ENCODE measurements around the gene TRPM5.
A peak's percentile ranks its signal among the peaks of the same experiment; 100 is the strongest.

The TRPM5 gene

DNA sequence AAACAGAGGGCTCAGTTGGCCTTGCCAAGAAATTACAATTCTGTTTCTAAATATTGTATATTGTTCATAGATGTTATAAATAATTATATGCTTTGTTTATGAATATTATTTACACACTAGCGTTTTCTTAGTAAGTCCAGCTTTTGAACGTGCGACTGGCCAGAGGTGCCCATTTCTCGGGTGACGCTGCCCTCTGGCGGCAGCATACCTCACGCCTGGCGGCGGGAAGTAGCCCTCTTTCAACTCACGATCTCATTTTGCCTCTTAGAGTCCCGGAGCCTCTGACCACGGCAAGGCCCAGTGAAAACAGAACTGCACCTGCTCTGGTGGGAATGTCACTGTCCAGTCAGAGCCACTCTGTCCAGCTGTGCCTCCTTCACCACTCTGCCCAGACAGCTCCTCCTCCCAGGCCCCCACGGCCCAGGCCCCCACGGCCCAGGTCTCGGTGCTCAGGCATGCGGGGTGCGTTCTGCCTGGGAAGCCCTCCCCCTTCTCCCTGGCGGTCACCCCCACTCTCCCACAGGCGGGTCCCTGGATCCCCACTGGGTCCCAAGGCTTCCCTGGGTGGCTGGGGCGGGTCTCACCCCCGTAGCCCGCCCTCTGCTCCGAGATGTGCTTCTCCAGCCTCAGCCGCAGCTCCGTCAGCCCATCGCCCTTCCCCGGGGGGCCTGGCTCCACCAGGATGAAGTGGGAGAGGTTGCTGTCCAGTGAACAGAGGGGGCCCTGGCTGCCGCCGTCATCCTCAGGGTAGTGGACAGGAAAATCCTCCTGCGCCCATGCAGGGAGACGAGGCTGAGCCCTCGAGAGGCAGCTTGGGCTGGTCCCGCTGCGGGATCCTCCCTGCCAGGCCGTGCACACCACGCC lies 24.4 kb downstream of the TRPM5 start:
- DNase-seq: peak; percentile 22

DNA sequence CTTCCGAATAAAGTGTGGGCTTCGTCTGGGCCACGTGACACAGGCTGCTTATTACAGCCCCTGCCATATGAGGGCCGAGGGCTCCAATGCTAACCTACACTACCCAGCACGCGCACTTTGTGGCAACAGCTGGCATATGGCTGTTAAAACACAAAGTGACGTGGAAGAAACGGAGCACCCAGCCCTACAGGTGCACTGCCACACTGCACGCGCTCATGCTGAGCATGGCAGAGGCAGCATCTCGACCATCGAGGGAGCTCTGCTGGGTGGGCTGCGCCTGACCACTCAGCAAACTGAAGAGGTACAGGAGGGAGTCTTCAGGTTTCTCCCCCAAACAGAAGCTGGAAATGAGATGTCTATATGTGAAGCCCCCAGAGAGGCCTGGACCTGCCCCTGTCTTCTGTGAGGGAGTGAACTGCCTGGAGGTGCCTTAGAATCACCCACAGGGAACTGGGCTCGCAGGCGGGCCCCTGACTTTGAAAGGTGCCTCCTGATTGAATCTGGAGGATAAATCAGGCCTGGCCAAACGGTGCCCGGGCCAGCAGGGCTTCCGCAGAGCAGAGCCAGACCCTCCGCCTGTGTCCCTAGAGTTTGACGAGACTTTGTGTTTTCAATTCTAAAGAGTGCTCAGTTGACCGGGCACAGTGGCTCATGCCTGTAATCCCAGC lies 25.5 kb downstream of the TRPM5 start:
- DNase-seq: no peak

DNA sequence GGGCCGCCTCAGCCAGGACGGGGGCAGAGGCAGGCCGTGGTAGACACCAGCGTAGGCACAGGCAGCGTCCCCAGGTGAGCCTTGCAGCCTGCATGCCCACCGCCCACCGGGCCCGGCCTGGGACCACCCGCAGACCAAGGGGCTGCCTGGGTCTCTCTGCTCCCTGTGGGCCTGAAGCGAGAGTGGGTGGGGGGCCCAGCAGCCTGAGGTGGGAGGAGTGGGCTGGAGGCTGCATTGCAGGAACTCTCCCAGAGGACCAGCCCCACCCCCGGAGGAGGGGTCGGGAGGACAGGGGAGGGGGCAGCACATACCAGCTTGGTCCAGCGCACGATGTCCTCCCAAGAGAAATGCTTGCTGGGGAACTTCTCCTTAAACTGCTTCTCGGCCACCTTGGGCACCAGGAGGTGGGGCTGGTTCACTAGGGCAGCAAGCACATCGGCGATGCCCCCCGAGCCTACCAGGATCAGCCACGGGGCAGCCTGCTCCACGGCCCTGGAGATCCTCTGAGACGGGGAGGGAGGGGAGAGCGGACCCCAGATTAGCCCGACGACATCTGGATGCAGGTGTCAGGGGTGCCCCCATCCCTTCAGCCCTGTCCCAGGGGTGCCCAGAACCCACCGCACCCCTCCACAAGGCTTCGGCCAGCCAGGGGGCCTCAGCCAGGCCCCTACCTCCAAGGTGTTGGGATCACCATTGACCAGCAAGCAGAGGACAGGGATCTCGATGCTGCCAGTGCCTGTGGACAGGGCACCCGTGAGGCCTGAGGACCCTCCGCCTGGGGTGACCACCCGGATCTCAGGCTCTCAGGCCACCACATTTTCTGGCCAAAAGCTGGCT lies 26.2 kb downstream of the TRPM5 start:
- DNase-seq: no peak

DNA sequence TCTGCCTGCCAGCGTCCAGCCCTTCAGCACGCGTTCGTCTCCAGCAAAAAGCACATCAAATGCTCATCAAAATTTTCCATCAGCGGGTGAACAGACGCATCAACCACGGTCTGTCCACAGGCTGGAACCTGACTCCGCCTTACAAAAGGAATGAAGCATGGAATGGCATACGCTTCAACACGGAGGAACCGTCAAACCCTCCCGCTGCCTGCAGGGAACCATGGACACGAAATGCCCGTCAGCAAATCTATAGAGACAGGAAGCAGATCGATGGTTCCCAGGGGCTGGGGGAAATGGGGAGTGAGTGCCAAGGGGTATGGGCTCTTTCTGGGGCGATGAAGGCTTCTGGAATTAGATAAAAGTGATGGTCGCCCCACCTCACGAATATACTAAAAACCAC lies 27.5 kb downstream of the TRPM5 start:
- DNase-seq: no peak

DNA sequence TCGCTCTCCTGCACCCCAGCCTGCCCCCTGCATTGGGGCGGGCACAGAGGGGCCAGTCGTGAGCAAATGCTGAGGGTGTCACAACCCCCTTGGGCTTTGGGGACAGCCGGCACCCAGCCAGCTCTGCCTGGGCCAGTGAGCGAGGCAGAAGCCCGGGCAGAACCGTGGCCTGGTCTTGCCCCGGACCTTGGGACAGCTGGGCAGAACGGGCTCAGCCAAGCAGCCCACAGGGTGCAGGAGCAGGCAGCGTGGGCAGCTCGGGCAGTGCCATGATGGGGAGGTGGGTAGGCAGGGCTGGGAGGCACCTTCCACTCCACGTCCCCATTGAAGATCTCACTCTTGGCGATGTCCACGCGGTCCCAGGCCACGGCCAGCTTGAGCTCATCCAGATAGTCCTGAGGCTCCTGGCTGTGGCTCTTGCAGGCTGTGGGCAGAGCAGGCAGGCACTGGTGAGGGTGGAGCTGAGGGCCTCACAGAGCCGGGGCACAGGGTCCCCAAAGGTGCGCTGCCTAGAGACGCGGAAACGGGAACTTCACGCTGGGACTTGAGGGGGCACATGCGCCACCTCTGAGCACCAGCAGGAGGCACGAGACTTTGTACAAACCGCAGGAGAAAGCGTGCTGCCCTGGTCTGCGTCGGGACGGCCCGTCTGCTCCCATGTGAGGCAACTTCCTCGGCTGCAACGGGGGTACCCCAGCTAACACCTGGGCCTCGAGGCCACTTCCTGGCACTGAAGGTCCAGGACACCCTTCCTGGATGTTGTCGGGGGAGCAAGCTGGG lies 28.5 kb downstream of the TRPM5 start:
- DNase-seq: no peak

DNA sequence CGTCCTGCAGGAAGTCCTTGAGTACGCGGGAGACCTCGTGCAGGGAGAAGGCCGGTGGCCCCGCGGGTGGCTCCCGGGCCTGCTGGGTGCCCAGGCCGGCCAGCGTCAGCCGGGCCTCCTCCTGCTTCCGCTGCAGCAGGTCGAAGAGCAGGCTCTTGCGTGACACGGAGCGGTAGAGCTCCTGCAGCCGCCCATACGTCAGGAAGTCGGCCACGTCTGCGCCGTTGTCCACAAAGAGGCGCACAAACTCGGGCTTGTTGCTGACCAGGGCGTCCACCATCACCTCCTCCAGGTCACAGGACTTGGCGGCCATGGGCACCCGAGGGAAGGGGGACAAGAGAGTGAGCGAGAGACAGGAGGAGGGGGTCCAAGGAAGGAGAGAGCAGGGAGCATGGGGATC lies 29.1 kb downstream of the TRPM5 start:
- DNase-seq: no peak

DNA sequence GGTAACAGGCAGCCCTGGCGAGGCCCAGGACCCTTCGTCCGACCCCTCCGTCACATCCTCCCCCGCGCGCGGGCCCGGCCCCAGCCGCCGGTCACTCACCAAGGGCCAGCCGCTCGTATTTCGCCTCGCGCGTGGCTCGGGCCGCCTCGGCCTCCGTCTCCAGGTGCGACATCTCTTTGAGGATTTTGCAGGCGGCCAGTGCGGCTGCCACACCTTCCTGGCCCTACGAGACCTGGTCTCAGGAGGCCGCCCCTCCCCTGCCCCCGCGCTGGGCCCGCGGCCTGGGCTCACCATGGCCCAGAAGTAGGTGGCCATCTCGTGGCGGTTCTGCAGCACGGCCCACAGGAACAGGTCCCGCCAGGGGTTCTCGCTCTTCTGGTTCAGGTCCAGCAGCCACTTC lies 29.7 kb downstream of the TRPM5 start:
- no peak for DNase-seq

DNA sequence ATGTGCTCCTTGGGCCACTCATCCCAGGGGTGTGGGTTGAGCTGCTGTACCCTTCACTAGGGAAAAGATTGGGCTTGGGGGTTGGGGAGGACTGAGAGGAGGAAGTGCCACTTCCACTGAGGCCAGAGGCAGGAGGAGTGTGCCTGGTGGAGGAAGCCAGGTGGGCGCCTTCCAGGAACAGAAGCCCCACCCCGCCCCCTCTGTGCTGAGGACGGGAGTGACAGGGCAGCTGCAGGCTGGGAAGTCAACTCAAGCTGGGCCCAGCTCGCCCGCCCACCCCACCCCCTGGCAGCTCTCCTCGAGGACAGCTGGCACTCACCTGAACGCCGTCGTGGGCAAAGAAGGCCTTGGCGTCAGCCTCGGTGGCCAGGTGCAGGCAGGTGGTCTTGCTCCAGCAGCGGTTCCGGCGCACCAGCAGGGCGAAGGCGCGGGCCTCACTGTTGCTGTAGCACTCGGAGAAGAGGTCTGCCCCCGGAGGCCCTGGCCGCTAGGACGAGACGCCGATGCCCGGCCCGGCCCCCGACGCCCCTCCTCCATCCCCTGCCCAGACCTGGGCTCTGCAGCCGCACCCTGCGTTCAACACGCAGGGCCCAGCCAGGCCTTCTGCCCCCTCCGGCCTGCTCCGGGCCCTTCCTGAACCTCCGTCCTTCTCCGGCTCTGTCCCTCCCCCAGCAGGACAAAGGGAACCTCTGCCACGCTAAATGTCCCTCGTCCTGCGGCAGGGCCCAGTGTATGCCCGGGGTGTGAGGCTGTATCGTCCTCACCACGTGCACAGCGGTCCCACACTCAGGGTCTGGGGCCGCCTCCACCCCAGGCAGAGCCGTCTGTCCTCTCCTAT lies 30.4 kb downstream of the TRPM5 start:
- DNase-seq: no peak

DNA sequence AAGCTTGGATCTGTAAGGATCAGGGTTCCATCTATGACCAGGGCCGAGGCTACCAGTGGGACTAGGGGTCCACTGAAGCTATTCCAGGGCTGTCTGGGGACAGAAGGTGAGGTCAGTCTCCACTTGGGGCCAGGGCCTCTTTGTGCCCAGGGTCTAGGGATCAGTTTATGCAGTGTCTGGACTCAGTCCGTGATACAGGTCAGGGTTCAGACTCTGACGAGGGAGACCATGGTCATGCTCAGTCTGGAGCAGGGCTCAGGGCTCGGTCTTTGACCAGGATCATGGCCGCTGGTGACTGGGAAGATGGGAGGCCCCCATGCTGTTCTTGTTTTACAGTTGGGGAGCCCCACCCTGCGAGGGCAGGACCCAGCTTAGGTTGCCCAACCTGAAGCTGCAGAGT lies 32.0 kb downstream of the TRPM5 start:
- DNase-seq: no peak

DNA sequence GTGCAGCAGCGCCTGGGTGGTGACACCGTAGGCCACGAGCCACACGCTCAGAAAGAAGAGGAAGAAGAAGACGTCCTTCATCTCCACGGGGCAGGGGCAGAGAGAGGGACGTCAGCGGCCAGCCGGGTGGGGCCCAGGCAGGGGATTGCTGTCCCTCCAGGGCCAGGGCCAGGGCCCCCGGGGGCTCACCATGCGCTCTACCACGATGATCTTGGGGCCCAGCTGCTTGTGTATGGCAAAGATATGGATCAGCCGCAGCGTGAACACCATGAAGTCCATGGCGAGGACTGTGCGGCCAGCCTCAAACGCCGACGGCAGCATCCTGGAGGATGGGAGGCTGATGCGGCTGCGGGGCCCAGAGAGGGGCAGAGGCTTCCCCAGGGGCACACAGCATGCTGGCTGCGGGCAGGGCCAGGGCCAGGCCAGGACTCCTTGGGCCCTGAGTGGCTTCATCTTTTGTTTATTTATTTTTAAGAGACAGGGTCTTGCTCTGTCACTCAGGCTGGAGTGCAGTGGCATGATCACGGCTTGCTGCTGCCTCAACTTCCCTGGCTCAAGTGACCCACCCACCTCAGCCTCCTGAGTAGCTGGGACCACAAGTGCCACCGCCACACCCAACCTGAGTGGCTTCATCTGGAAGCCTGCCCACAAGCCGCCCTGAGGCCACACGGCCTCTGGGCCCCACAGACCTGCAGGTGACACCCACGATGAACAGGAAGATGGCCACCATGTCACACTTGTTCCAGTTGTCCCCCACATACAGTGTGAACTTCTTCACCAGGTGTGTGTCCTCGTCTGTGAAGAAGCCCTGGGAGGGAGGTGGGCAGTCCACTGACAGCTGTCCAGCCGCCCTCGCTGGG lies 32.6 kb downstream of the TRPM5 start:
- no peak for DNase-seq

DNA sequence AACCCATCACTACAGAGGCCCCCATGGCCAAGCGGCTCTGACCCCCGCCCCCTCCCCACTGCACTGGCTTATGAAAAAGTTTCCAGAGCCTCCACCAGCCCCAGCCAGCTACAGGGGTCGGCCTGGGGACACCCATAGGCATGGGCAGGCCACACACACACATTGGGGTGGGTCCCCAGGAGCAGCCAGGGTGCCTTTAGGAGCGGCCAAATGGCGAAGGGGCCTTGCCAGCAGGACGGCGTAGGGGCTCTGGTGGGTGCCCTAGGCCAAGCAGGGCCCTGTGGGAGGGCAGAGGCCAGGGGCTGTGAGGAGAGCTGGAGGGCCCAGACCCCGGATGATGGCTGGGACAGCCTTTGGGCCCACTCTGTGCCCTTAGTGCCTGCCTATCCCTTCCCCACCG lies 33.7 kb downstream of the TRPM5 start:
- DNase-seq: no peak

DNA sequence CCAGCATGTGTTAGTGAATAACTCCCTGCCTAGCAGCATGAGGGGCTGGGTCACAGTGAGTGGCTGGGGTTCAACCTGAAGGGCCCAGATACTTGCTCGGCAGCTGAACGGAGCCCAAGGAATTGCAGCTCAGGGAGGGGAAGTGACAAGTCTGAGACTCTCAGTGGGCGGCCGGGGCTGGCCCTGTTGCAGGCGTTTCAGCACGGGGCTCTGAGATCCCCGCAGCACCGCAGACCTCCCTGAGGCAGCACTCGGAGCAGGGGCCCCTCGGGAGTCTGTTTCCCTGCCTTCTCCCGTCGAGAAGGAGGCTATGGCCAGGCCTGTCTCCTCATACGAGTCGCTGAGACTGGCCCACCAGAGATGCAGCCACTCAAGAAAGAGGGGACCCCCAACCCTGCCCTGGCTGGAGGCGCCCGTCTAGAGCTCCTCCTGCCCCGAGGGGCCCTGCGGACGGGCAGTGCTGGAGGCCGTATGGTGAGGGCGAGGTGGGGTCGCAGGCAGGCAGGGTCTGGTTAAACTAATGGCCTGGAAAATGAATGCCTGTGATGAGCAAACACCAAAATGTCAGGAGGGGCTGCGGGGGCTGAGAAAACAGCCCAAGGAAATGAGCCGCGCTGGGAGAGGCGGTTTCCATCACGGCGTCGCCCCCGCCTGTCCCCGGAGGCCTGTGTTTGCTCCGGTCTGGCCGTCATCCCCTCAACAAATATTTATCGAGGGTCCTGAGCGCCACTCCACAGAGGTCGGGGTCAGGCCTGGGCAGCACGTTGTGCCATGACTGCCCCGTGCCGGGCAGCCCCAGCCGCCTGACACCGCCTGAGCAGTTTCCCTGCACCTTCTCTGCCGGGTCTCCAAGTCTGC lies 34.5 kb downstream of the TRPM5 start:
- DNase-seq: no peak

DNA sequence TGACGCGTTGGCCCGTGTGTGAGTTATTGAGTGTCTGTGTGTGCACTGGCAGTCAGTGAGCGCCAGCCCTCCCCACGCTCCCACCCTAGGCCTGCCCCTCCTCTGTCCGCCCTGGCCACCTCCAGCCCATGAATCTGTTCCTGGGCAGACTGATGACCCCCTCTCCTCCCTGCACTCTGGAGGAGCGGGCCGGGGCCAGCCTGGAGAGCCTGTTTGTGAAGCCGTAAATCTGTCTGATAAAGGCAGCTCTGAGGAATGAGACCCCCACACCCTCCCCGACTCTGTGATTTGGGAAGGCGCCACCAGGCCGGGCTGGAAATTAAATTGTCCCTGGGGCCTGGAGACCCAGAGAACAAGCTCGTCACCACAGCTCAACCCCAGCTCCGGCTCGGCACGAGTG lies 35.2 kb downstream of the TRPM5 start:
- DNase-seq: no peak

DNA sequence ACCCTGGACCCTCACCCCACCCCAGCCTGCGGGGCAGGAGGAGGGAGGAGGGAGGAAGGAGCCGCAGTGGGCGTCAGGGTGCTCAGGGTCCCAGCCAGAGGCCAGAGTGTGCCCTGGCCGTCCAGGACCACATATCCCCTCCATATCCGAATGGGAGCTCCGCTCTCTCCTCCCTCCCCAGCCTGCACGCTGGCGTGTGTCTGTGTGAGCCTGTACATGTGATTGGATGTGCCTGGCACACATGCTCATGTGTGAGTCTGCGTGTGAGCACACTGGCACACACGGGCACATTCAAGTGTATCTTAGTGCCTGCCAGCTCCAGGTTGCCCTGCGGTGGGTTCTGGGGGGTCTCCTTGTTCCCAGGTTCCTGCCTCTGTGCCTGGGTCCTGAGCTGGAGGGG lies 35.6 kb downstream of the TRPM5 start:
- DNase-seq: no peak

DNA sequence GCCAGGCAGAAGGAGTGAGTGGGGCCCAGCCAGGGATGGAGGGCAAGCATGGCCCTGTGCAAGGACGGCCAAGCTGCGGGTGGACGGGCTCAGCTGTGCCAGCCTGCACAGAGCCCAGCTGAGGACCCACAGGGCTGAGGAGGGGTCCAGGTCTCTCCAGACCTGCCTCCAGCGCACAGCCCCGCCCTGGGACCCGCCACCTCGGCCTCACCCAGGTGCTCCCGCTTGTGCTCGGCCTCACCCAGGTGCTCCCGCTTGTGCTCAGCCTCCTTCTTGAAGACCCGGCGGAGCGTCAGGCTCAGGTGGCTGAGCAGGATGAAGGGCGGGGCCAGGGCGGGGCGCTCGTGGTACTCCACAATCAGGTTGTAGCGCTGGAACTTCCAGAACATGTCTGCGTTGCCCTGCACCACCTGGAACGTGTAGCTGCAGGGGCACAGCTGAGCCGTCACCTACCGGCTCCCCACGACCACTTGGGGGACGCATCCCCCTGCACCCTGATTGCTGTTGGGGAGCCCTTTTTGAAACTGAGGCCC lies 37.4 kb downstream of the TRPM5 start:
- no peak for DNase-seq

DNA sequence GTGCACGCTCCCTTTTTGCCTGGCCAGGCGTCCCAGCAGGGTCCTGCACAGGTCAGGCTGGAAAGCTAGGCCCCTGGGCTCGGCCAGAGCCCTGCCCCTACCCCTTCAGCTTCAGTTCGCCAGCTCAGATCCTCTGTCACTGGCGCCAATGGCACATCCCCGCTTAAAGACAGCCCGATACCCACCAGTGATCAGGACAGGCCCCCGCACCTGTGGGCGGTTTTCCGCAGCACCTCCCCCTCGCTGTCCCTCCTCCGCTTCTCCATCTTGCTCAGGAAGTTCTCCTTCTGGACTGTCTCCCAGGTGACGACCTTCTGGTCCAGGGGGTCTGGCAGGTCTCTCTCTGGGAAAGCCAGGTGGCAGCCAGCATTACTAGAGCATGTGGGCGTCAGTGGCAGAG lies 37.9 kb downstream of the TRPM5 start:
- DNase-seq: no peak

DNA sequence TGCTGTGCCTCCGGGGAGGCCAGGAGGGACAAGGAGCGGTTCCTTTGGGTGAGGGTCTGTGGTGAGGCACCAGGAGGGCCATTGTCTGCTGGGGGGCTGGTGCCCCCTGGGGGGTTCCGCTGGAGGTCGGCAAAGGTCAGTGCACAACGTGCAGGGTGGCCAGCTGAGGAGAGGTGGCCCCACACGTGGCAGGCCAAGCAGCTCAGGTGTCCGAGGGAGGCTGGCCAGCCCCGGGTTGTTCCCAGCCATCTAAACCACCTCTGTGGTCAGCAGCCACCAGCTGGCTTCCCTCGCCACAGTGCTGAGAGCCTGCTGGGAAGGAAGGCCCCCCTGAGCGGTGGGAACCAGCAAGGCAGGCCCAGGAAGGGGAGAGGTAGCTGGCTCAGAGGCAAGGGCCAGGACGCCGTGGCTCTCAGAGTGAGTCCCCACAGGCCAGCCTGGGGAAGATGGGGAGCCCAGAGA lies 39.5 kb downstream of the TRPM5 start:
- DNase-seq: no peak

DNA sequence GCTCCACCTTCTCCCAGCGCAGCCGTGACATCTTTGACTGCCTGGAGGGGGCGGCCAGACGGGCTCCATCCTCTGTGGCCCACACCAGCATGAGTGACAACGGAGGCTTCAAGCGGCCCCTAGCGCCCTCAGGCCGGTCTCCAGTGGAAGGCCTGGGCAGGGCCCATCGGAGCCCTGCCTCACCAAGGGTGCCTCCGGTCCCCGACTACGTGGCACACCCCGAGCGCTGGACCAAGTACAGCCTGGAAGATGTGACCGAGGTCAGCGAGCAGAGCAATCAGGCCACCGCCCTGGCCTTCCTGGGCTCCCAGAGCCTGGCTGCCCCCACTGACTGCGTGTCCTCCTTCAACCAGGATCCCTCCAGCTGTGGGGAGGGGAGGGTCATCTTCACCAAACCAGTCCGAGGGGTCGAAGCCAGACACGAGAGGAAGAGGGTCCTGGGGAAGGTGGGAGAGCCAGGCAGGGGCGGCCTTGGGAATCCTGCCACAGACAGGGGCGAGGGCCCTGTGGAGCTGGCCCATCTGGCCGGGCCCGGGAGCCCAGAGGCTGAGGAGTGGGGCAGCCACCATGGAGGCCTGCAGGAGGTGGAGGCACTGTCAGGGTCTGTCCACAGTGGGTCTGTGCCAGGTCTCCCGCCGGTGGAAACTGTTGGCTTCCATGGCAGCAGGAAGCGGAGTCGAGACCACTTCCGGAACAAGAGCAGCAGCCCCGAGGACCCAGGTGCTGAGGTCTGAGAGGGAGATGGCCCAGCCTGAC lies 41.2 kb downstream of the TRPM5 start:
- DNase-seq: no peak

DNA sequence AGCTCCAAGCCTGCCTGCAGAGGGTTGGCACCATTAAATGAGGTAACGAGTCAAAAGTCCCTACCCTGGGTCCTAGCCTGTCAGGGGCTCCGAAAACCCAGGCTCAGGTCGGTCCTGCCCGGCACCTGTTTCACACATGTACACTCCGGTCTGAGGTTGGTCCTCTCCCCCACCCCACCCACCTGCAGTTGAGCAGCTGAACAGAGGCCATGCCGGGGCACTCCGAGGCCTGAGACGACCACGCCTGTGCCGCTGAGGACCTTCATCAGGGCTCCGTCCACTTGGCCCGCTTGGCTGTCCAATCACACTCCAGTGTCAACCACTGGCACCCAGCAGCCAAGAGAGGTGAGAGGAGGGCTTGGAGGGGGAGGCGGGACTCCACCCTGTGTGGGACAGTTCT lies 42.2 kb downstream of the TRPM5 start:
- no peak for DNase-seq
